ENCODE results near the gene PARL. TPM values are rescaled to one million over a fixed set of nuclear protein-coding genes. Genes with fewer than 3 reads are reported as not detected.

PARL gene
- total RNA-seq, 1 experiment from 2014 or later = 82.3 TPM

DNA sequence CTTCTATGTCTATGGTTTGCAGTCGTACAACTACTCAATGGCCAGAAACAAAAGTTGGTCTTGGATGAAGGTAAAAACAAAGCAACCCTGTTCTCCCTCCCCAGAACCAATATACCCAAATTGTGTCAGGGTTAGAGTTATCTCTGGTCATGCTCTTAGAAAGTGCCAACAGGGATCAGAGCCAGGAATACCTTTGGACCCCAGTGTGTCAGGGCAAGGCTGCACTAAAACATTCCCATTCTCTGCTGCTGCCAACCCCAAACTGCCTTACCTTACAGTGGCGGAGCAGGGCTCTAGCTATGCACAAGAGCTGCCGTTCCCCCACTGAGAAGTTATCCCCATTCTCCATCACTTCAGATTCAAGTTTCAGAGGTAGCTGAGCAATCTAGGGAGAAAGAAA lies 42.4 kb upstream of the PARL start:
- no peak for DNase-seq (ENCODE audit: low read depth, low spot score)
- Histone ChIP-seq H3K27me3 (ENCODE audit: control insufficient read depth, insufficient read depth, low read length) (no peaks in the 10 kb centered on the region), H3K36me3 (ENCODE audit: control insufficient read depth, insufficient read depth, low read length) (no peaks in the 10 kb centered on the region), H3K9me3 (ENCODE audit: control insufficient read depth, insufficient read depth, low read depth, low read length) (no peaks in the 10 kb centered on the region), H3K4me3 (ENCODE audit: low read depth in 2 of 2, low read length in 2 of 2) (no peak overlapping the region), H3K27ac (ENCODE audit: low read length) (no peak overlapping the region), H3K4me1 (ENCODE audit: control insufficient read depth, insufficient read depth, low read length) (no peaks in the 10 kb centered on the region)
- no TSS peak for BruUV-seq (replicated peaks)
- ATAC-seq = no peak
- in situ Hi-C loops (cut with HindIII; ENCODE audit: low pct_unique_long_range_greater_than_20kb, low sequenced_read_pairs) = no loop called here
- intact Hi-C loops (cut with micrococcal nuclease; ENCODE audit: unreplicated experiment) = no loop called here
- CTCF ChIA-PET = no interaction called here
- TF ChIP-seq SIN3A (IDR thresholded peaks at IDR 0.05; ENCODE audit: borderline replicate concordance, insufficient read depth, low read depth, low read length) = no peak
- TF ChIP-seq TCF7L2 (IDR thresholded peaks at IDR 0.05; ENCODE audit: low read depth, low read length) = no peak
- TF ChIP-seq, protein P1, sequence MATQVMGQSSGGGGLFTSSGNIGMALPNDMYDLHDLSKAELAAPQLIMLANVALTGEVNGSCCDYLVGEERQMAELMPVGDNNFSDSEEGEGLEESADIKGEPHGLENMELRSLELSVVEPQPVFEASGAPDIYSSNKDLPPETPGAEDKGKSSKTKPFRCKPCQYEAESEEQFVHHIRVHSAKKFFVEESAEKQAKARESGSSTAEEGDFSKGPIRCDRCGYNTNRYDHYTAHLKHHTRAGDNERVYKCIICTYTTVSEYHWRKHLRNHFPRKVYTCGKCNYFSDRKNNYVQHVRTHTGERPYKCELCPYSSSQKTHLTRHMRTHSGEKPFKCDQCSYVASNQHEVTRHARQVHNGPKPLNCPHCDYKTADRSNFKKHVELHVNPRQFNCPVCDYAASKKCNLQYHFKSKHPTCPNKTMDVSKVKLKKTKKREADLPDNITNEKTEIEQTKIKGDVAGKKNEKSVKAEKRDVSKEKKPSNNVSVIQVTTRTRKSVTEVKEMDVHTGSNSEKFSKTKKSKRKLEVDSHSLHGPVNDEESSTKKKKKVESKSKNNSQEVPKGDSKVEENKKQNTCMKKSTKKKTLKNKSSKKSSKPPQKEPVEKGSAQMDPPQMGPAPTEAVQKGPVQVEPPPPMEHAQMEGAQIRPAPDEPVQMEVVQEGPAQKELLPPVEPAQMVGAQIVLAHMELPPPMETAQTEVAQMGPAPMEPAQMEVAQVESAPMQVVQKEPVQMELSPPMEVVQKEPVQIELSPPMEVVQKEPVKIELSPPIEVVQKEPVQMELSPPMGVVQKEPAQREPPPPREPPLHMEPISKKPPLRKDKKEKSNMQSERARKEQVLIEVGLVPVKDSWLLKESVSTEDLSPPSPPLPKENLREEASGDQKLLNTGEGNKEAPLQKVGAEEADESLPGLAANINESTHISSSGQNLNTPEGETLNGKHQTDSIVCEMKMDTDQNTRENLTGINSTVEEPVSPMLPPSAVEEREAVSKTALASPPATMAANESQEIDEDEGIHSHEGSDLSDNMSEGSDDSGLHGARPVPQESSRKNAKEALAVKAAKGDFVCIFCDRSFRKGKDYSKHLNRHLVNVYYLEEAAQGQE (IDR thresholded peaks at IDR 0.05; ENCODE audit: insufficient read depth in 1 of 2, low read depth in 2 of 2, low read length in 1 of 2) = no peak
- TF ChIP-seq POLR2AphosphoS5 (IDR thresholded peaks at IDR 0.05; ENCODE audit: low read depth, low read length) = no peak
- TF ChIP-seq, protein P2, sequence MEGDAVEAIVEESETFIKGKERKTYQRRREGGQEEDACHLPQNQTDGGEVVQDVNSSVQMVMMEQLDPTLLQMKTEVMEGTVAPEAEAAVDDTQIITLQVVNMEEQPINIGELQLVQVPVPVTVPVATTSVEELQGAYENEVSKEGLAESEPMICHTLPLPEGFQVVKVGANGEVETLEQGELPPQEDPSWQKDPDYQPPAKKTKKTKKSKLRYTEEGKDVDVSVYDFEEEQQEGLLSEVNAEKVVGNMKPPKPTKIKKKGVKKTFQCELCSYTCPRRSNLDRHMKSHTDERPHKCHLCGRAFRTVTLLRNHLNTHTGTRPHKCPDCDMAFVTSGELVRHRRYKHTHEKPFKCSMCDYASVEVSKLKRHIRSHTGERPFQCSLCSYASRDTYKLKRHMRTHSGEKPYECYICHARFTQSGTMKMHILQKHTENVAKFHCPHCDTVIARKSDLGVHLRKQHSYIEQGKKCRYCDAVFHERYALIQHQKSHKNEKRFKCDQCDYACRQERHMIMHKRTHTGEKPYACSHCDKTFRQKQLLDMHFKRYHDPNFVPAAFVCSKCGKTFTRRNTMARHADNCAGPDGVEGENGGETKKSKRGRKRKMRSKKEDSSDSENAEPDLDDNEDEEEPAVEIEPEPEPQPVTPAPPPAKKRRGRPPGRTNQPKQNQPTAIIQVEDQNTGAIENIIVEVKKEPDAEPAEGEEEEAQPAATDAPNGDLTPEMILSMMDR (IDR thresholded peaks at IDR 0.05) = no peak
- POLR2A ChIA-PET = no interaction called here

DNA sequence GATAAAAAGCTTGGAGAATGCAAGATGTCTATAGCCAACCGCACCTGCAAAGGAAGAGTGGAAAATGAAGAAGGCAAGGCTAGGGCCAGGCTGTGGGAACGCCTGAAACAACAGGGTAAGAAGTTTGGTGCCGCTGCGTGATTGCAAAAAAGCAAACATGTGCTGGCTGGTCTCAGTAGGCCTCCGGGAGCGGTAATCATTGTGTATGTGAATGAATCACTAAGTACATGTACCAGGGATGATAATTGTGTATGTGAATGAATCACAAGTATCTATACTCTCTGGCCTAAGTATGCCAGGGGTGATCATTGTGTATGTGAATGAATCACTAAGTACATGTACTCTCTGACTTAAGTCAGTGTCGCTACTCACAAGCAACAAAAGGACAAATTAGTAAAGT lies 40.3 kb upstream of the PARL start:
- POLR2A ChIA-PET = no interaction called here
- peak; percentile 64 for DNase-seq (ENCODE audit: low read depth, low spot score)
- in situ Hi-C loops (cut with HindIII; ENCODE audit: low pct_unique_long_range_greater_than_20kb, low sequenced_read_pairs) = no loop called here

More for the DNA sequence above, 40.3 kb upstream of the PARL start:
- Histone ChIP-seq H3K27me3 (ENCODE audit: control insufficient read depth, insufficient read depth, low read length) (no peaks in the 10 kb centered on the region), H3K9me3 (ENCODE audit: control insufficient read depth, insufficient read depth, low read depth, low read length) (no peaks in the 10 kb centered on the region), H3K36me3 (ENCODE audit: control insufficient read depth, insufficient read depth, low read length) (no peaks in the 10 kb centered on the region), H3K27ac (ENCODE audit: low read length) (no peak overlapping the region), H3K4me3 (ENCODE audit: low read depth in 2 of 2, low read length in 2 of 2) (no peak overlapping the region), H3K4me1 (ENCODE audit: control insufficient read depth, insufficient read depth, low read length) (no peaks in the 10 kb centered on the region)
- BruUV-seq (replicated peaks) = no TSS peak
- intact Hi-C loops (cut with micrococcal nuclease; ENCODE audit: unreplicated experiment) = no loop called here
- TF ChIP-seq SIN3A (IDR thresholded peaks at IDR 0.05; ENCODE audit: borderline replicate concordance, insufficient read depth, low read depth, low read length) = no peak
- TF ChIP-seq, protein P1 (IDR thresholded peaks at IDR 0.05; ENCODE audit: insufficient read depth in 1 of 2, low read depth in 2 of 2, low read length in 1 of 2) = no peak
- no peak for TF ChIP-seq POLR2AphosphoS5 (IDR thresholded peaks at IDR 0.05; ENCODE audit: low read depth, low read length)
- no peak for TF ChIP-seq TCF7L2 (IDR thresholded peaks at IDR 0.05; ENCODE audit: low read depth, low read length)
- TF ChIP-seq, protein P2 (IDR thresholded peaks at IDR 0.05) = no peak
- CTCF ChIA-PET = no interaction called here
- peak; percentile 90 for ATAC-seq

Measured in Panc1 (cell line).